ENCODE results near the gene CARNS1.

Gene CARNS1

DNA sequence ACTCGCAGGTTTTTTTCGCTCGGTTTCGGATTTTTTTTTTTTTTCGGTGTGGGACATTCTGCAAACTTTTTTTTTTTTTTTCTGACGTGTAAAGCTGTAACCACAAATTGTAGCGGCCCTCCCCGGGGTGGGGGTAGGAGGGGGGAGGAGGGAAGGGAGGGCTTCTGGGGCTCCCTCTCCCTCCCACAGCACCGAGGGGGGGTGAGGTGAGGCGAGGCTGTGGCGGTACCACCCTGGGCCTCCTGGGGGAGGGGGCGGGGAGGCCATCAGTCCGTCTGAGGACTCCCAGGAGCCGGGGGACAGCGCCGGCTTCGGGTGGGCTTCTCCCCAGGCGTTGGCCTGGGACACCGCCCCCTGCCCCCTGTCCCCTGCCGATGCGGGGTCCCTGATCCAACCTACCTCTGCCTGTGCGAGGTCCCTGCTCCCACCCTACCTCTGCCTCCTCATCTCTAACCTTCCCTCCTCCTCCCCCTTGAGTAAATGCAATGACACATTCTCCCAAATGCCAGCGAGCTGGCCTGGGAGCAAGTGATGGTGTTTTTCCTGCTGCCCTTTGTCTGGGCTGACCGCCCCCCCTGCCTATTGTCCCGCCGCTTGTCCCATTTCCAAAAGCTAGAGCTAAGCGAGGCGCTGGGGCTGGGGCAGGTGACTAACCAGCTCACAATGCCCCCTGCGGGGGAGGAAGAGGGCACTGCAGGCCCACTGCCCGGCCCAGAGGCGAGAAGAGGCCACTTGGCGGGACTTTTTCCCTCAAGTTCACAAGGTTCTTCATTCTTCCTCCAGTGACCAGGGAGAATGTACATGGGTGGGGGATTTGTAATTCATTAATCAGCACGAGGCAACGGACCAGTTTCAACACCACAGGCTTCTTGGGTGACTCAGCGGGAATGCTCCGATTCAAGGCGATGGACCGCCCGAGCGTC lies 41.6 kb upstream of the CARNS1 start:
- H3K9ac ChIP-seq, result peak overlapping the region; percentile 67 to 88 (median 81)
- H3K4me1 ChIP-seq, result peaks cover 49 to 85% (median 75%) of the 10 kb centered on the region in 10 experiments
- no peaks in the 10 kb centered on the region for H3K9me3 ChIP-seq (replicated peaks in 1 of 11)
- H3K27me3 ChIP-seq, result peaks cover 15 to 73% (median 63%) of the 10 kb centered on the region in 11 experiments
- H3K4me2 ChIP-seq, result peak overlapping the region; percentile 91 to 100 (median 98)
- TF ChIP-seq Cebpa-rat (IDR thresholded peaks at IDR 0.05), result no peak
- peak overlapping the region; percentile 59 to 85 (median 70) for H3K4me3 ChIP-seq
- H3K36me3 ChIP-seq, result no peaks in the 10 kb centered on the region
- peak overlapping the region; percentile 52 to 89 (median 71); a peak in 21 of 22 replicates for H3K27ac ChIP-seq
- H4K20me1 ChIP-seq, result peaks cover 0 to 45% (median 14%) of the 10 kb centered on the region in 11 experiments; a peak in 11 of 22 replicates

GRCh38 chr11:67374571-67375281 lies 40.8 kb upstream of the CARNS1 start:
- H3K9me3 ChIP-seq (replicated peaks in 1 of 11), result no peaks in the 10 kb centered on the region
- peak overlapping the region in 8 of 10 experiments; percentile 17 to 85 (median 72); a peak in 12 of 20 replicates for H3K4me3 ChIP-seq
- H4K20me1 ChIP-seq, result peaks cover 0 to 38% (median 14%) of the 10 kb centered on the region in 11 experiments; a peak in 11 of 22 replicates
- H3K4me2 ChIP-seq, result peak overlapping the region; percentile 91 to 100 (median 98)
- no peak; a peak in 1 of 22 replicates for TF ChIP-seq Cebpa-rat (IDR thresholded peaks at IDR 0.05)
- H3K36me3 ChIP-seq, result no peaks in the 10 kb centered on the region
- peak overlapping the region in 10 of 11 experiments; percentile 19 to 87 (median 80); a peak in 17 of 22 replicates for H3K9ac ChIP-seq
- H3K4me1 ChIP-seq, result peaks cover 49 to 85% (median 74%) of the 10 kb centered on the region in 10 experiments
- H3K27ac ChIP-seq, result peak overlapping the region in 9 of 11 experiments; percentile 41 to 89 (median 69); a peak in 17 of 22 replicates
- H3K27me3 ChIP-seq, result peaks cover 11 to 70% (median 63%) of the 10 kb centered on the region in 11 experiments

- Histone ChIP-seq H3K4me1 (peaks cover 51 to 85% (median 72%) of the 10 kb centered on the region in 10 experiments), H3K4me3 (no peak overlapping the region), H3K9me3 (replicated peaks in 1 of 11) (no peaks in the 10 kb centered on the region), H3K36me3 (no peaks in the 10 kb centered on the region), H4K20me1 (peaks cover 0 to 34% (median 10%) of the 10 kb centered on the region in 11 experiments; a peak in 11 of 22 replicates), H3K4me2 (peak overlapping the region in 10 of 11 experiments; percentile 19 to 98 (median 52); a peak in 15 of 22 replicates), H3K27ac (no peak overlapping the region), H3K9ac (no peak overlapping the region), H3K27me3 (peaks cover 11 to 69% (median 63%) of the 10 kb centered on the region in 11 experiments)
- no peak for TF ChIP-seq Cebpa-rat (IDR thresholded peaks at IDR 0.05)
Measured at GRCh38 chr11:67375320-67376055, 40.0 kb upstream of the CARNS1 start.

- H3K27me3 ChIP-seq, result peaks cover 11 to 67% (median 63%) of the 10 kb centered on the region in 11 experiments
- no peak overlapping the region for H3K27ac ChIP-seq
- no peak for TF ChIP-seq Cebpa-rat (IDR thresholded peaks at IDR 0.05)
- H3K4me3 ChIP-seq, result no peak overlapping the region
- H3K36me3 ChIP-seq, result no peaks in the 10 kb centered on the region
- H3K4me1 ChIP-seq, result peaks cover 51 to 85% (median 72%) of the 10 kb centered on the region in 10 experiments
- peaks cover 0 to 26% (median 8%) of the 10 kb centered on the region in 11 experiments; a peak in 11 of 22 replicates for H4K20me1 ChIP-seq
- no peak overlapping the region for H3K9ac ChIP-seq
- H3K4me2 ChIP-seq, result peak overlapping the region in 10 of 11 experiments; percentile 19 to 98 (median 52); a peak in 15 of 22 replicates
- no peaks in the 10 kb centered on the region for H3K9me3 ChIP-seq (replicated peaks in 1 of 11)
Measured at GRCh38 chr11:67376063-67376820, 39.2 kb upstream of the CARNS1 start.

- no peak for TF ChIP-seq Cebpa-rat (IDR thresholded peaks at IDR 0.05)
- Histone ChIP-seq H3K27ac (no peak overlapping the region), H3K4me1 (peaks cover 51 to 85% (median 72%) of the 10 kb centered on the region in 10 experiments), H3K4me3 (no peak overlapping the region), H3K9me3 (replicated peaks in 1 of 11) (no peaks in the 10 kb centered on the region), H3K27me3 (peaks cover 11 to 60% (median 55%) of the 10 kb centered on the region in 11 experiments), H3K4me2 (peak overlapping the region in 8 of 11 experiments; percentile 11 to 74 (median 22); a peak in 13 of 22 replicates), H3K36me3 (no peaks in the 10 kb centered on the region), H4K20me1 (peaks cover 0 to 17% (median under 1%) of the 10 kb centered on the region in 11 experiments; a peak in 9 of 22 replicates), H3K9ac (no peak overlapping the region; a peak in 1 of 22 replicates)
Measured at GRCh38 chr11:67376873-67377808, 38.3 kb upstream of the CARNS1 start.

- Histone ChIP-seq H3K9me3 (replicated peaks in 1 of 11) (no peaks in the 10 kb centered on the region), H4K20me1 (peaks cover 0 to 12% (median 0%) of the 10 kb centered on the region in 11 experiments; a peak in 3 of 22 replicates), H3K27ac (no peak overlapping the region; a peak in 1 of 22 replicates), H3K27me3 (peaks cover 11 to 46% (median 42%) of the 10 kb centered on the region in 11 experiments), H3K9ac (no peak overlapping the region), H3K4me2 (peak overlapping the region; percentile 10 to 92 (median 41); a peak in 17 of 22 replicates), H3K4me1 (peaks cover 53 to 90% (median 72%) of the 10 kb centered on the region in 10 experiments), H3K4me3 (no peak overlapping the region), H3K36me3 (no peaks in the 10 kb centered on the region)
- TF ChIP-seq Cebpa-rat (IDR thresholded peaks at IDR 0.05), result no peak
Measured at GRCh38 chr11:67378544-67378943, 36.9 kb upstream of the CARNS1 start.

All from BLaER1 treated with 17β-estradiol and CSF1 and Interleukin-3, amounts not matched to agents 10 nM and 100 nM (cell line).